ENCODE data around the gene ZNF442. TPM values are rescaled to one million over a fixed set of nuclear protein-coding genes. Genes with fewer than 3 reads are reported as not detected.

ZNF442 gene
- total RNA-seq, 1 experiment from 2014 or later: 3.1 TPM

- POLR2A ChIA-PET: no interaction called here
- DNase-seq: no peak
- no TSS peak for BruUV-seq (replicated peaks)
- Histone ChIP-seq H3K9me3 (no peaks in the 10 kb centered on the region; the same call in 1 of the 2 replicates), H3K4me3 (ENCODE audit: low read depth, low read length) (no peak overlapping the region), H3K36me3 (ENCODE audit: control insufficient read depth, insufficient read depth, low read length) (no peaks in the 10 kb centered on the region), H3K4me1 (no peaks in the 10 kb centered on the region), H3K27me3 (replicated peaks; ENCODE audit: control insufficient read depth, insufficient read depth, low read length) (no peaks in the 10 kb centered on the region)
- Mint-ChIP-seq H3K4me1 (ENCODE audit: low read depth, unreplicated experiment) (no peaks in the 10 kb centered on the region), H3K27ac (ENCODE audit: unreplicated experiment) (no peak overlapping the region), H3K27me3 (ENCODE audit: insufficient read depth, unreplicated experiment) (no peaks in the 10 kb centered on the region), H3K36me3 (ENCODE audit: insufficient read depth, unreplicated experiment) (peaks cover 5% of the 10 kb centered on the region), H3K4me3 (ENCODE audit: unreplicated experiment) (no peak overlapping the region), H3K9me3 (ENCODE audit: unreplicated experiment) (peaks cover 46% of the 10 kb centered on the region)
- intact Hi-C loops (cut with micrococcal nuclease; ENCODE audit: unreplicated experiment): no loop called here
- CTCF ChIA-PET: no interaction called here
- no peak for TF ChIP-seq CTCF (IDR thresholded peaks at IDR 0.05; ENCODE audit: insufficient read depth in 1 of 2, low read depth in 1 of 2, low read length in 1 of 2, severe bottlenecking in 1 of 2, unreplicated experiment in 1 of 2)
These were observed 14.9 kb upstream of the ZNF442 start for GRCh38 chr19:12380444-12380737.

- BruUV-seq (replicated peaks): no TSS peak
These were observed 14.4 kb upstream of the ZNF442 start for GRCh38 chr19:12379732-12380443.

GRCh38 chr19:12374026-12374425, 8.5 kb upstream of the ZNF442 start:
- POLR2A ChIA-PET: no interaction called here
- H3K9me3 Mint-ChIP-seq (ENCODE audit: unreplicated experiment): peaks cover 36% of the 10 kb centered on the region
- no peaks in the 10 kb centered on the region for H3K4me1 Mint-ChIP-seq (ENCODE audit: low read depth, unreplicated experiment)
- TF ChIP-seq CTCF (IDR thresholded peaks at IDR 0.05; ENCODE audit: insufficient read depth in 1 of 2, low read depth in 1 of 2, low read length in 1 of 2, severe bottlenecking in 1 of 2, unreplicated experiment in 1 of 2): no peak
- H3K27me3 ChIP-seq (replicated peaks; ENCODE audit: control insufficient read depth, insufficient read depth, low read length): no peaks in the 10 kb centered on the region
- no peak for DNase-seq
- H3K36me3 Mint-ChIP-seq (ENCODE audit: insufficient read depth, unreplicated experiment): no peaks in the 10 kb centered on the region
- intact Hi-C loops (cut with micrococcal nuclease; ENCODE audit: unreplicated experiment): no loop called here
- no peak overlapping the region for H3K4me3 Mint-ChIP-seq (ENCODE audit: unreplicated experiment)
- no peaks in the 10 kb centered on the region for H3K4me1 ChIP-seq
- H3K27ac Mint-ChIP-seq (ENCODE audit: unreplicated experiment): no peak overlapping the region
- no peaks in the 10 kb centered on the region; the same call in 1 of the 2 replicates for H3K9me3 ChIP-seq
- CTCF ChIA-PET: no interaction called here
- H3K36me3 ChIP-seq (ENCODE audit: control insufficient read depth, insufficient read depth, low read length): no peaks in the 10 kb centered on the region
- BruUV-seq (replicated peaks): no TSS peak
- no peaks in the 10 kb centered on the region for H3K27me3 Mint-ChIP-seq (ENCODE audit: insufficient read depth, unreplicated experiment)
- H3K4me3 ChIP-seq (ENCODE audit: low read depth, low read length): no peak overlapping the region

More at GRCh38 chr19:12379732-12380443, 14.4 kb upstream of the ZNF442 start:
- H3K36me3 ChIP-seq (ENCODE audit: control insufficient read depth, insufficient read depth, low read length): no peaks in the 10 kb centered on the region
- H3K27me3 Mint-ChIP-seq (ENCODE audit: insufficient read depth, unreplicated experiment): no peaks in the 10 kb centered on the region
- no peak for TF ChIP-seq CTCF (IDR thresholded peaks at IDR 0.05; ENCODE audit: insufficient read depth in 1 of 2, low read depth in 1 of 2, low read length in 1 of 2, severe bottlenecking in 1 of 2, unreplicated experiment in 1 of 2)
- no peaks in the 10 kb centered on the region for H3K4me1 ChIP-seq
- H3K4me3 ChIP-seq (ENCODE audit: low read depth, low read length): no peak overlapping the region
- DNase-seq: no peak
- no peak overlapping the region for H3K27ac Mint-ChIP-seq (ENCODE audit: unreplicated experiment)
- intact Hi-C loops (cut with micrococcal nuclease; ENCODE audit: unreplicated experiment): no loop called here
- POLR2A ChIA-PET: no interaction called here
- H3K9me3 Mint-ChIP-seq (ENCODE audit: unreplicated experiment): peaks cover 51% of the 10 kb centered on the region
- H3K9me3 ChIP-seq: no peaks in the 10 kb centered on the region; the same call in 1 of the 2 replicates
- H3K27me3 ChIP-seq (replicated peaks; ENCODE audit: control insufficient read depth, insufficient read depth, low read length): no peaks in the 10 kb centered on the region
- no peak overlapping the region for H3K4me3 Mint-ChIP-seq (ENCODE audit: unreplicated experiment)
- H3K4me1 Mint-ChIP-seq (ENCODE audit: low read depth, unreplicated experiment): no peaks in the 10 kb centered on the region
- CTCF ChIA-PET: no interaction called here
- H3K36me3 Mint-ChIP-seq (ENCODE audit: insufficient read depth, unreplicated experiment): peaks cover 5% of the 10 kb centered on the region

All from Caco-2 (cell line).